ENCODE results near the gene RLF.
A peak's percentile ranks its signal among the peaks of the same experiment; 100 is the strongest.

Gene RLF

GRCh38 chr1:40243351-40243750, 82.2 kb downstream of the RLF start:
- no peak for DNase-seq

- DNase-seq: no peak
These were observed 83.1 kb downstream of the RLF start for GRCh38 chr1:40244138-40244744.

- DNase-seq: no peak
These were observed 84.5 kb downstream of the RLF start for GRCh38 chr1:40245686-40246085.

- no peak for DNase-seq
These were observed 86.5 kb downstream of the RLF start, which contains the start of gene TMCO2 for GRCh38 chr1:40247655-40248054. TSS of gene TMCO2 (plus strand) at chr1:40247937. CDS start at chr1:40247994, 57 bp downstream.

- DNase-seq: no peak
These were observed 87.2 kb downstream of the RLF start for GRCh38 chr1:40248412-40248811.

- DNase-seq: no peak
These were observed 90.3 kb downstream of the RLF start for GRCh38 chr1:40251456-40251855.

GRCh38 chr1:40252601-40253000, 91.4 kb downstream of the RLF start:
- no peak for DNase-seq

- DNase-seq: no peak
These were observed 94.0 kb downstream of the RLF start for GRCh38 chr1:40255231-40255630.

- DNase-seq: no peak
These were observed 95.4 kb downstream of the RLF start for GRCh38 chr1:40256401-40257084.

- no peak for DNase-seq
These were observed 96.1 kb downstream of the RLF start for GRCh38 chr1:40257313-40257687.

- peak; percentile 97 for DNase-seq
These were observed 96.7 kb downstream of the RLF start, which contains the start of gene ZMPSTE24 for GRCh38 chr1:40257688-40258444. TSS of gene ZMPSTE24 (plus strand) at chr1:40258236. CDS start at chr1:40258272, 36 bp downstream.

GRCh38 chr1:40258445-40258769, 97.2 kb downstream of the RLF start:
- no peak for DNase-seq

GRCh38 chr1:40264354-40264781, 103.2 kb downstream of the RLF start:
- peak; percentile 37 for DNase-seq

GRCh38 chr1:40265298-40265697, 104.1 kb downstream of the RLF start:
- DNase-seq: no peak

GRCh38 chr1:40265919-40266318, 104.7 kb downstream of the RLF start:
- DNase-seq: no peak

GRCh38 chr1:40266786-40267535, 105.8 kb downstream of the RLF start:
- DNase-seq: no peak

GRCh38 chr1:40267767-40268187, 106.6 kb downstream of the RLF start:
- DNase-seq: no peak

GRCh38 chr1:40268211-40268610, 107.0 kb downstream of the RLF start:
- no peak for DNase-seq

- peak; percentile 20 for DNase-seq
These were observed 109.1 kb downstream of the RLF start for GRCh38 chr1:40270152-40270834.

GRCh38 chr1:40272653-40273213, 111.5 kb downstream of the RLF start:
- no peak for DNase-seq

- no peak for DNase-seq
These were observed 112.5 kb downstream of the RLF start for GRCh38 chr1:40273547-40274166.

GRCh38 chr1:40274331-40274730, 113.1 kb downstream of the RLF start:
- DNase-seq: no peak

Data from stimulated activated CD4-positive, alpha-beta T cell treated with anti-CD3 and anti-CD28 coated beads, Interleukin-15, amount 100 ng/mL, for 24 hours (primary cell).